Type B pancreatic cell (in vitro differentiated cells): Measurements from ENCODE around the gene LRRN4CL. TPM values are rescaled to one million over a fixed set of nuclear protein-coding genes. Genes with fewer than 3 reads are reported as not detected.
A peak's percentile ranks its signal among the peaks of the same experiment; 100 is the strongest.

Experiments used
- DNase-seq: peaks from one replicate; pipeline ENCODE4 v3.0.0; 2021; ENCODE audit warnings: mixed read lengths; ENCODE audit not compliant: unreplicated experiment; ENCODE audit errors: extremely low spot score
- H3K27ac Mint-ChIP-seq: 2 replicates; pipeline ENCODE4 v1.8.0; 2021; ENCODE audit warnings: mild to moderate bottlenecking, mixed read lengths
- H3K27me3 Mint-ChIP-seq: 2 replicates; pipeline ENCODE4 v1.8.0; 2021; ENCODE audit warnings: mixed read lengths
- H3K36me3 Mint-ChIP-seq: 2 replicates; pipeline ENCODE4 v1.8.0; 2021; ENCODE audit warnings: mixed read lengths
- H3K4me1 Mint-ChIP-seq: one replicate; pipeline ENCODE4 v1.8.0; 2021; ENCODE audit warnings: mixed read lengths; ENCODE audit not compliant: unreplicated experiment
- H3K4me3 Mint-ChIP-seq: 2 replicates; pipeline ENCODE4 v1.8.0; 2021; ENCODE audit warnings: mild to moderate bottlenecking, mixed read lengths
- H3K9me3 Mint-ChIP-seq: 2 replicates; pipeline ENCODE4 v1.8.0; 2021; ENCODE audit warnings: mixed read lengths
- CTCF ChIP-seq: fragments of 200-600 bp; sonication (generic); conservative IDR thresholded peaks from 2 replicates; pipeline ENCODE4 v1.5.0; 2021; ENCODE audit warnings: antibody characterized with exemption, mild to moderate bottlenecking
- total RNA-seq: library from RNA; stranded (reverse); gene quantifications from 2 replicates; pipeline ENCODE4 v1.2.1, GENCODE V29; 2021; ENCODE audit warnings: low replicate concordance

The LRRN4CL gene
- total RNA-seq, 1 donor from 2014 or later = 1.0 TPM

GRCh38 chr11:62649486-62649885 is 39.8 kb downstream of the LRRN4CL start:
- DNase-seq = no peak
- Mint-ChIP-seq H3K4me3 (peak overlapping the region; percentile 11), H3K36me3 (no peaks in the 10 kb centered on the region), H3K9me3 (no peaks in the 10 kb centered on the region), H3K27ac (no peak overlapping the region), H3K27me3 (no peaks in the 10 kb centered on the region), H3K4me1 (peaks cover 17% of the 10 kb centered on the region)
- TF ChIP-seq CTCF = no peak

GRCh38 chr11:62648967-62649364 is 40.4 kb downstream of the LRRN4CL start:
- Mint-ChIP-seq H3K27me3 (no peaks in the 10 kb centered on the region), H3K27ac (no peak overlapping the region), H3K9me3 (no peaks in the 10 kb centered on the region), H3K36me3 (no peaks in the 10 kb centered on the region), H3K4me1 (peaks cover 17% of the 10 kb centered on the region), H3K4me3 (no peak overlapping the region)
- DNase-seq = no peak
- no peak for TF ChIP-seq CTCF

GRCh38 chr11:62648185-62648966 is 41.0 kb downstream of the LRRN4CL start:
- TF ChIP-seq CTCF = no peak
- Mint-ChIP-seq H3K27ac (no peak overlapping the region), H3K27me3 (no peaks in the 10 kb centered on the region), H3K4me1 (peaks cover 14% of the 10 kb centered on the region), H3K4me3 (no peak overlapping the region), H3K36me3 (no peaks in the 10 kb centered on the region), H3K9me3 (no peaks in the 10 kb centered on the region)
- no peak for DNase-seq

- H3K27ac Mint-ChIP-seq = no peak overlapping the region
- peaks cover 11% of the 10 kb centered on the region for H3K4me1 Mint-ChIP-seq
- no peak overlapping the region for H3K4me3 Mint-ChIP-seq
- no peaks in the 10 kb centered on the region for H3K27me3 Mint-ChIP-seq
- H3K36me3 Mint-ChIP-seq = no peaks in the 10 kb centered on the region
- no peak for TF ChIP-seq CTCF
- no peak for DNase-seq
- H3K9me3 Mint-ChIP-seq = no peaks in the 10 kb centered on the region
These were observed 41.7 kb downstream of the LRRN4CL start for GRCh38 chr11:62647609-62648005.

- peak overlapping the region; percentile 93 for H3K27ac Mint-ChIP-seq
- no peaks in the 10 kb centered on the region for H3K36me3 Mint-ChIP-seq
- DNase-seq = no peak
- no peaks in the 10 kb centered on the region for H3K27me3 Mint-ChIP-seq
- H3K9me3 Mint-ChIP-seq = no peaks in the 10 kb centered on the region
- H3K4me3 Mint-ChIP-seq = peak overlapping the region; percentile 99
- no peak for TF ChIP-seq CTCF
- H3K4me1 Mint-ChIP-seq = peaks cover 6% of the 10 kb centered on the region
These were observed 42.3 kb downstream of the LRRN4CL start for GRCh38 chr11:62646825-62647608.
